ENCODE results near the gene KLHDC8A. TPM values are rescaled to one million over a fixed set of nuclear protein-coding genes. Genes with fewer than 3 reads are reported as not detected.
"Not testable (repeated sequence)": the region's sequence is repeated elsewhere in the genome, so short reads cannot be mapped to it uniquely, and the experiment has no call there.

KLHDC8A gene
- total RNA-seq = 100 to 1,000 TPM in 1 of 8 experiments, 10 to 100 TPM in 4, under 1 TPM in 1, not detected in 2; 0.31 to 100 (median 33.0) TPM

- Histone ChIP-seq H3K27ac (peak within 1 kb of the TSS; percentile 74 to 86), H3K4me3 (peak within 1 kb of the TSS; percentile 13 to 36 (median 31)), H3K4me1 (replicated peaks in 1 of 2) (peaks cover 66 to 82% of the 10 kb centered on the region in 2 donors)
- peak; percentile 64 to 80 (median 77) for ATAC-seq (replicated peaks in 6 of 8)
- in situ Hi-C loops (cut with MboI; ENCODE audit: low pct_unique_long_range_greater_than_20kb in 2 of 9, low sequenced_read_pairs in 9 of 9, unreplicated experiment in 9 of 9) = no loop called here
- WGBS, 10 experiments = 0 to 7% (median 0%) methylated on average over 1 to 17 of the region's 20 CpGs; no CpG with 5 or more reads in 4 of the 10 experiments
These were observed at the start of gene KLHDC8A for GRCh38 chr1:205356440-205357139. KLHDC8A (minus strand) TSS chr1:205356922; CDS start chr1:205343604, 13,318 bp downstream.

GRCh38 chr1:205406252-205406651 lies 49.5 kb upstream of the KLHDC8A start:
- H3K27ac ChIP-seq; in situ Hi-C loops (cut with MboI; ENCODE audit: low pct_unique_long_range_greater_than_20kb in 2 of 9, low sequenced_read_pairs in 9 of 9, unreplicated experiment in 9 of 9); H3K4me3 ChIP-seq; ATAC-seq (replicated peaks in 6 of 8); H3K4me1 ChIP-seq (replicated peaks in 1 of 2): not testable (repeated sequence)
- no CpG with 5 or more reads among the region's 12 CpGs for WGBS, 10 experiments

- ATAC-seq (replicated peaks in 6 of 8); H3K27ac ChIP-seq; H3K4me1 ChIP-seq (replicated peaks in 1 of 2); H3K4me3 ChIP-seq; in situ Hi-C loops (cut with MboI; ENCODE audit: low pct_unique_long_range_greater_than_20kb in 2 of 9, low sequenced_read_pairs in 9 of 9, unreplicated experiment in 9 of 9): not testable (repeated sequence)
- no CpG with 5 or more reads among the region's 3 CpGs for WGBS, 10 experiments
These were observed 47.8 kb upstream of the KLHDC8A start for GRCh38 chr1:205404484-205404883.

- Histone ChIP-seq H3K27ac (no peak overlapping the region), H3K4me3 (no peak overlapping the region), H3K4me1 (replicated peaks in 1 of 2) (peaks cover 0 to 5% of the 10 kb centered on the region in 2 donors)
- in situ Hi-C loops (cut with MboI; ENCODE audit: low pct_unique_long_range_greater_than_20kb in 2 of 9, low sequenced_read_pairs in 9 of 9, unreplicated experiment in 9 of 9) = loop anchor here in 3 of 9 experiments (5.0 to 25.0 kb wide), 3 partner anchors 86 to 89 kb away; no protein-coding TSS in a partner anchor
- no peak for ATAC-seq (replicated peaks in 6 of 8)
- 0 to 100% (median 84%) methylated on average over 1 to 4 of the region's 4 CpGs; no CpG with 5 or more reads in 5 of the 10 experiments for WGBS, 10 experiments
These were observed 41.9 kb upstream of the KLHDC8A start for GRCh38 chr1:205398586-205398985.

- in situ Hi-C loops (cut with MboI; ENCODE audit: low pct_unique_long_range_greater_than_20kb in 2 of 9, low sequenced_read_pairs in 9 of 9, unreplicated experiment in 9 of 9) = loop anchor here in 3 of 9 experiments (5.0 to 25.0 kb wide), 3 partner anchors 88 to 90 kb away; no protein-coding TSS in a partner anchor
- peak; percentile 60 to 99 (median 80) for ATAC-seq (replicated peaks in 6 of 8)
- H3K4me3 ChIP-seq = no peak overlapping the region
- WGBS, 10 experiments = 0 to 15% (median 7%) methylated on average over 1 to 6 of the region's 6 CpGs; no CpG with 5 or more reads in 1 of the 10 experiments
- no peak overlapping the region for H3K27ac ChIP-seq
- peaks cover 0 to 5% of the 10 kb centered on the region in 2 donors for H3K4me1 ChIP-seq (replicated peaks in 1 of 2)
These were observed 40.4 kb upstream of the KLHDC8A start for GRCh38 chr1:205396967-205397616.

GRCh38 chr1:205395616-205396015 lies 38.9 kb upstream of the KLHDC8A start:
- in situ Hi-C loops (cut with MboI; ENCODE audit: low pct_unique_long_range_greater_than_20kb in 2 of 9, low sequenced_read_pairs in 9 of 9, unreplicated experiment in 9 of 9) = loop anchor here in 3 of 9 experiments (5.0 to 25.0 kb wide), 3 partner anchors 89 to 92 kb away; no protein-coding TSS in a partner anchor
- no peak for ATAC-seq (replicated peaks in 6 of 8)

GRCh38 chr1:205392650-205393049 lies 35.9 kb upstream of the KLHDC8A start:
- Histone ChIP-seq H3K27ac (no peak overlapping the region), H3K4me1 (replicated peaks in 1 of 2) (peaks cover 0 to 5% of the 10 kb centered on the region in 2 donors), H3K4me3 (no peak overlapping the region)
- ATAC-seq (replicated peaks in 6 of 8) = no peak
- in situ Hi-C loops (cut with MboI; ENCODE audit: low pct_unique_long_range_greater_than_20kb in 2 of 9, low sequenced_read_pairs in 9 of 9, unreplicated experiment in 9 of 9) = loop anchor here in 2 of 9 experiments (10.0 to 25.0 kb wide), 2 partner anchors 92 to 95 kb away; no protein-coding TSS in a partner anchor
- whole genome bisulfite sequencing, 10 experiments = 20 to 100% (median 88%) methylated on average over 1 of the region's 1 CpG

More at GRCh38 chr1:205395616-205396015, 38.9 kb upstream of the KLHDC8A start:
- Histone ChIP-seq H3K4me1 (replicated peaks in 1 of 2) (peaks cover 0 to 5% of the 10 kb centered on the region in 2 donors), H3K27ac (no peak overlapping the region), H3K4me3 (no peak overlapping the region)
- WGBS, 10 experiments = 34 to 100% (median 77%) methylated on average over 2 to 3 of the region's 3 CpGs

- Histone ChIP-seq H3K4me1 (replicated peaks in 1 of 2) (peaks cover 0 to 7% of the 10 kb centered on the region in 2 donors), H3K4me3 (no peak overlapping the region), H3K27ac (no peak overlapping the region)
- no peak for ATAC-seq (replicated peaks in 6 of 8)
- in situ Hi-C loops (cut with MboI; ENCODE audit: low pct_unique_long_range_greater_than_20kb in 2 of 9, low sequenced_read_pairs in 9 of 9, unreplicated experiment in 9 of 9) = loop anchor here in 2 of 9 experiments (10.0 to 25.0 kb wide), 2 partner anchors 93 to 96 kb away; no protein-coding TSS in a partner anchor
- WGBS, 10 experiments = 40 to 100% (median 97%) methylated on average over 1 to 7 of the region's 7 CpGs; no CpG with 5 or more reads in 2 of the 10 experiments
These were observed 34.7 kb upstream of the KLHDC8A start for GRCh38 chr1:205391386-205391785.

GRCh38 chr1:205387845-205388244 lies 31.1 kb upstream of the KLHDC8A start:
- Histone ChIP-seq H3K4me1 (replicated peaks in 1 of 2) (peaks cover 0 to 27% of the 10 kb centered on the region in 2 donors), H3K27ac (no peak overlapping the region), H3K4me3 (no peak overlapping the region)
- ATAC-seq (replicated peaks in 6 of 8) = no peak
- WGBS, 10 experiments = 26 to 100% (median 96%) methylated on average over 1 to 2 of the region's 2 CpGs; no CpG with 5 or more reads in 2 of the 10 experiments
- in situ Hi-C loops (cut with MboI; ENCODE audit: low pct_unique_long_range_greater_than_20kb in 2 of 9, low sequenced_read_pairs in 9 of 9, unreplicated experiment in 9 of 9) = loop anchor here in 1 of 9 experiments (25.0 kb wide), 1 partner anchor 99 kb away; no protein-coding TSS in a partner anchor

GRCh38 chr1:205382990-205383389 lies 26.3 kb upstream of the KLHDC8A start:
- ATAC-seq (replicated peaks in 6 of 8); H3K27ac ChIP-seq; H3K4me3 ChIP-seq: not testable (repeated sequence)
- WGBS, 10 experiments = 0 to 73% (median 54%) methylated on average over 1 to 3 of the region's 3 CpGs
- in situ Hi-C loops (cut with MboI; ENCODE audit: low pct_unique_long_range_greater_than_20kb in 2 of 9, low sequenced_read_pairs in 9 of 9, unreplicated experiment in 9 of 9) = loop anchor here in 1 of 9 experiments (25.0 kb wide), 1 partner anchor 104 kb away; no protein-coding TSS in a partner anchor
- H3K4me1 ChIP-seq (replicated peaks in 1 of 2) = peaks cover 0 to 27% of the 10 kb centered on the region in 2 donors

GRCh38 chr1:205382561-205382960 lies 25.8 kb upstream of the KLHDC8A start:
- in situ Hi-C loops (cut with MboI; ENCODE audit: low pct_unique_long_range_greater_than_20kb in 2 of 9, low sequenced_read_pairs in 9 of 9, unreplicated experiment in 9 of 9) = loop anchor here in 1 of 9 experiments (25.0 kb wide), 1 partner anchor 105 kb away; no protein-coding TSS in a partner anchor
- Histone ChIP-seq H3K4me1 (replicated peaks in 1 of 2) (peaks cover 0 to 27% of the 10 kb centered on the region in 2 donors), H3K27ac (no peak overlapping the region), H3K4me3 (no peak overlapping the region)
- no peak for ATAC-seq (replicated peaks in 6 of 8)
- WGBS, 10 experiments = 7 to 70% (median 40%) methylated on average over 1 to 4 of the region's 4 CpGs; no CpG with 5 or more reads in 2 of the 10 experiments

- 60 to 93% (median 87%) methylated on average over 1 to 6 of the region's 6 CpGs; no CpG with 5 or more reads in 3 of the 10 experiments for WGBS, 10 experiments
- Histone ChIP-seq H3K4me3 (no peak overlapping the region), H3K4me1 (replicated peaks in 1 of 2) (peaks cover 0 to 22% of the 10 kb centered on the region in 2 donors), H3K27ac (no peak overlapping the region)
- no peak for ATAC-seq (replicated peaks in 6 of 8)
- in situ Hi-C loops (cut with MboI; ENCODE audit: low pct_unique_long_range_greater_than_20kb in 2 of 9, low sequenced_read_pairs in 9 of 9, unreplicated experiment in 9 of 9) = loop anchor here in 1 of 9 experiments (25.0 kb wide), 1 partner anchor 106 kb away; no protein-coding TSS in a partner anchor
These were observed 24.6 kb upstream of the KLHDC8A start for GRCh38 chr1:205381305-205381704.
